PC-3 (cell line): Measurements from ENCODE around the gene TSPAN2. TPM values are rescaled to one million over a fixed set of nuclear protein-coding genes. Genes with fewer than 3 reads are reported as not detected.

ENCODE experiments used
- ATAC-seq: fragments of 200-7000 bp; cut with Tn5 transposase; 2 replicates; pipeline ENCODE4 v1.9.1; 2020; ENCODE audit warnings: mild to moderate bottlenecking, moderate library complexity
- BruUV-seq: library from RNA; stranded (reverse); fragments of 400-500 nt; replicated peaks from 2 replicates; lab custom pipeline; 2021; lab: Mats Ljungman, UMichigan
- CTCF ChIA-PET: fragments of 300-600 bp; sonication (Branson Sonifier 250); formaldehyde crosslinking; loops from one replicate; lab custom pipeline; 2022; ENCODE audit warnings: antibody characterized with exemption; lab: Charles Lee
- POLR2A ChIA-PET: fragments of 300-600 bp; sonication (Branson Sonifier 250); formaldehyde crosslinking; loops from one replicate; lab custom pipeline; 2022; ENCODE audit warnings: antibody characterized with exemption; ENCODE audit not compliant: unreplicated experiment; lab: Charles Lee
- DNase-seq: peaks from one replicate; pipeline ENCODE4 v3.0.0-alpha.2; 2015
- H2AFZ ChIP-seq: fragments of 300-600 bp; sonication (generic); 2 replicates; pipeline ENCODE4 v1.6.0; 2016; ENCODE audit warnings: antibody characterized with exemption, low read length
- H3F3A ChIP-seq: fragments of 300-600 bp; sonication (generic); one replicate; pipeline ENCODE4 v1.6.0; 2017; ENCODE audit warnings: antibody characterized with exemption, low read length, control low read depth, mild to moderate bottlenecking; ENCODE audit not compliant: unreplicated experiment
- H3K27ac ChIP-seq: fragments of 300-600 bp; sonication (generic); 2 replicates; pipeline ENCODE4 v1.5.1; 2016; ENCODE audit warnings: mild to moderate bottlenecking, low read length
- H3K27me3 ChIP-seq: fragments of 300-600 bp; sonication (generic); 2 replicates; pipeline ENCODE4 v1.6.1; 2016; ENCODE audit warnings: low read length, mixed read lengths
- H3K36me3 ChIP-seq: fragments of 300-600 bp; sonication (generic); 2 replicates; pipeline ENCODE4 v1.6.1; 2016; ENCODE audit warnings: low read depth, mixed run types, low read length, mixed read lengths
- H3K4me1 ChIP-seq: fragments of 300-600 bp; sonication (generic); 2 replicates; pipeline ENCODE4 v1.5.1; 2016; ENCODE audit warnings: low read length; ENCODE audit not compliant: insufficient read depth
- H3K4me2 ChIP-seq: fragments of 300-600 bp; sonication (generic); 2 replicates; pipeline ENCODE4 v1.6.0; 2016; ENCODE audit warnings: low read length
- H3K4me3 ChIP-seq: fragments of 300-600 bp; sonication (generic); 2 replicates; pipeline ENCODE4 v1.5.1; 2016; ENCODE audit warnings: mild to moderate bottlenecking, low read length, mixed read lengths
- H3K79me2 ChIP-seq: fragments of 300-600 bp; sonication (generic); 2 replicates; pipeline ENCODE4 v1.6.1; 2017; ENCODE audit warnings: low read length, mixed read lengths
- H3K9ac ChIP-seq: fragments of 300-600 bp; sonication (generic); 2 replicates; pipeline ENCODE4 v1.6.0; 2016; ENCODE audit warnings: mild to moderate bottlenecking, low read length
- H3K9me2 ChIP-seq: fragments of 300-600 bp; sonication (generic); replicated peaks from 2 replicates; pipeline ENCODE4 v1.6.1; 2016; ENCODE audit warnings: mixed run types, low read length, mixed read lengths
- H3K9me3 ChIP-seq: fragments of 300-600 bp; sonication (generic); 2 replicates; pipeline ENCODE4 v1.6.1; 2016; ENCODE audit warnings: low read length, mixed read lengths
- H4K20me1 ChIP-seq: fragments of 300-600 bp; sonication (generic); 2 replicates; pipeline ENCODE4 v1.6.1; 2016; ENCODE audit warnings: low read length, mixed read lengths
- CTCF ChIP-seq: fragments of 300-600 bp; sonication (generic); conservative IDR thresholded peaks from 2 replicates; pipeline ENCODE4 v1.5.1; 2017; ENCODE audit warnings: antibody characterized with exemption, low read depth, mild to moderate bottlenecking, low read length
- EZH2 ChIP-seq: fragments of 300-600 bp; sonication (generic); IDR thresholded peaks from one replicate; pipeline ENCODE4 v1.6.1; 2017; ENCODE audit warnings: antibody characterized with exemption, mild to moderate bottlenecking, low read length; ENCODE audit not compliant: unreplicated experiment
- EZH2phosphoT487 ChIP-seq: fragments of 300-600 bp; sonication (generic); IDR thresholded peaks from 2 replicates; pipeline ENCODE4 v1.6.1; 2018; ENCODE audit warnings: mild to moderate bottlenecking, antibody characterized with exemption, low read length, borderline replicate concordance
- intact Hi-C: fragments of 100-400 bp; cut with micrococcal nuclease; formaldehyde crosslinking; loops from 2 replicates; pipeline ENCODE4 v1.9.0; 2023
- total RNA-seq: library from RNA; depleted of rRNA; stranded (reverse); fragments of >200 nt; gene quantifications from 2 replicates; pipeline ENCODE4 v1.2.3, GENCODE V29; 2014

TSPAN2 gene
- total RNA-seq, 1 experiment from 2014 or later: 1.7 TPM

GRCh38 chr1:115136106-115136505 lies 46.8 kb upstream of the TSPAN2 start:
- ChIA-PET CTCF (interaction anchor here (0.7 kb wide), 2 partner anchors 93 to 327 kb away, joined by 3 read pairs; no protein-coding TSS in a partner anchor), POLR2A (no interaction called here)
- no peaks in the 10 kb centered on the region for H3K36me3 ChIP-seq
- TF ChIP-seq EZH2 (no peak), EZH2phosphoT487 (no peak), CTCF (no peak)
- DNase-seq (peak; percentile 67), ATAC-seq (peak; percentile 12; the same call in 1 of the 2 replicates)
- H3K79me2 ChIP-seq: no peaks in the 10 kb centered on the region
- peak overlapping the region; percentile 77 for H3K4me2 ChIP-seq
- H3K9ac ChIP-seq: no peak overlapping the region
- no TSS peak for BruUV-seq
- H3K4me3 ChIP-seq: peak overlapping the region; percentile 33; the same call in 1 of the 2 replicates
- peaks cover 51% of the 10 kb centered on the region for H3K4me1 ChIP-seq
- H2AFZ ChIP-seq: no peak overlapping the region
- no peaks in the 10 kb centered on the region for H3K9me2 ChIP-seq
- no peaks in the 10 kb centered on the region for H3K27me3 ChIP-seq
- intact Hi-C loops: loop anchor here (5.0 kb wide), 2 partner anchors 76 to 411 kb away; no protein-coding TSS in a partner anchor
- H4K20me1 ChIP-seq: no peaks in the 10 kb centered on the region
- peaks cover 15% of the 10 kb centered on the region for H3F3A ChIP-seq
- H3K9me3 ChIP-seq: no peaks in the 10 kb centered on the region
- H3K27ac ChIP-seq: peak overlapping the region; percentile 83

- Histone ChIP-seq H3K79me2 (no peaks in the 10 kb centered on the region), H3K4me3 (peak overlapping the region; percentile 33; the same call in 1 of the 2 replicates), H3K4me1 (peaks cover 51% of the 10 kb centered on the region), H3K36me3 (no peaks in the 10 kb centered on the region), H3K9ac (peak overlapping the region; percentile 31; the same call in 1 of the 2 replicates), H3K27ac (peak overlapping the region; percentile 83), H4K20me1 (no peaks in the 10 kb centered on the region), H3K4me2 (peak overlapping the region; percentile 77), H3F3A (peaks cover 15% of the 10 kb centered on the region), H2AFZ (no peak overlapping the region), H3K9me3 (no peaks in the 10 kb centered on the region), H3K27me3 (no peaks in the 10 kb centered on the region), H3K9me2 (no peaks in the 10 kb centered on the region)
- TF ChIP-seq EZH2phosphoT487 (no peak), CTCF (no peak), EZH2 (no peak)
- intact Hi-C loops: loop anchor here (1.0 to 5.0 kb wide), 3 partner anchors 77 to 461 kb away; no protein-coding TSS in a partner anchor
- CTCF ChIA-PET: interaction anchor here (0.7 kb wide), 1 partner anchor 94 kb away, joined by 3 read pairs; no protein-coding TSS in a partner anchor
- POLR2A ChIA-PET: no interaction called here
- TSS peak; percentile 94 for BruUV-seq
- ATAC-seq (peak; percentile 36), DNase-seq (peak; percentile 74)
Measured at GRCh38 chr1:115135681-115136080, 46.4 kb upstream of the TSPAN2 start.

GRCh38 chr1:115134850-115135480 lies 45.7 kb upstream of the TSPAN2 start:
- Histone ChIP-seq H3K9ac (peak overlapping the region; percentile 31; the same call in 1 of the 2 replicates), H3K27ac (peak overlapping the region; percentile 83), H3K79me2 (no peaks in the 10 kb centered on the region), H3K4me3 (peak overlapping the region; percentile 33; the same call in 1 of the 2 replicates), H2AFZ (peak overlapping the region; percentile 6; the same call in 1 of the 2 replicates), H3K27me3 (no peaks in the 10 kb centered on the region), H3K9me2 (no peaks in the 10 kb centered on the region), H3K9me3 (no peaks in the 10 kb centered on the region), H3F3A (peaks cover 15% of the 10 kb centered on the region), H3K36me3 (no peaks in the 10 kb centered on the region), H4K20me1 (no peaks in the 10 kb centered on the region), H3K4me1 (peaks cover 51% of the 10 kb centered on the region), H3K4me2 (peak overlapping the region; percentile 77)
- intact Hi-C loops: loop anchor here (1.0 to 5.0 kb wide), 3 partner anchors 77 to 461 kb away; no protein-coding TSS in a partner anchor
- CTCF ChIA-PET: no interaction called here
- TF ChIP-seq CTCF (no peak; the same call in 1 of the 2 replicates), EZH2phosphoT487 (no peak)
- POLR2A ChIA-PET: no interaction called here
- no TSS peak for BruUV-seq
- DNase-seq: peak; percentile 97
- peak; percentile 86 for ATAC-seq
